ENCODE results near the gene TP73.

The TP73 gene

DNA sequence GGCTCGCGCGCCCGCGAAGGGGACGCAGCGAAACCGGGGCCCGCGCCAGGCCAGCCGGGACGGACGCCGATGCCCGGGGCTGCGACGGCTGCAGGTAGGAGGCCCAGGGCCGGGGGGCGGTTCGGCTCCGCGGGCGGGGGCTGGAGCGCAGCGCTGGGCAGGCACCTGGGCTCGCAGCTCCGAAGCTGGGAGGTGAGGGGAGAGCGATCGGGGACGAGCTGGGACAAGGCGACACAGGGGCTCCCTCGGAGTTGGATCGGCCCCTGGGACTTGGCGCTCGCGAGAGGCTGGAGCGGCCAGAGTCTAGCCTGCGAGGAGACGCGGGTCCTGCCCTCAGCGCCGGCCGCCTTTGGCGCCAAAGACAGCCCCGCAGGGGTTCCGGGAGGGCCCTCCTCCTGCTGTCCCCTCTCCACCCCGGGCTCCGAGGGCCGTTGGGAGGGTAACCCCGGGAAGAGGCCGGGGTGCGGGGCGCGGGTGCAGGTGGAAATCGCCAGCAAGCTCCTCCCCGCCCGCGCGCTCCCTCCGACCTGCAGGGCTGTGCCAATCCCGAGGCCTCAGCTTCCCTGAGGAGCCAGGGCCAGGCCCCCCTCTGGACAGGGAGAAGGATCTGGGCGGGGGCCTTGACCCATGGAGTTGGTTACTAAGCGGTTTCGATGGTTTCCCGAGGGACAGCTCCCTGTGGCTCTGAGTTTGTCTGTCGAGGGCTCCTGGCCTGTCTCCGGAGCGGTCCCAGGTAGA lies 401 bp downstream of the TP73 start:
- no peak for DNase-seq (ENCODE audit: low read depth, low spot score)

DNA sequence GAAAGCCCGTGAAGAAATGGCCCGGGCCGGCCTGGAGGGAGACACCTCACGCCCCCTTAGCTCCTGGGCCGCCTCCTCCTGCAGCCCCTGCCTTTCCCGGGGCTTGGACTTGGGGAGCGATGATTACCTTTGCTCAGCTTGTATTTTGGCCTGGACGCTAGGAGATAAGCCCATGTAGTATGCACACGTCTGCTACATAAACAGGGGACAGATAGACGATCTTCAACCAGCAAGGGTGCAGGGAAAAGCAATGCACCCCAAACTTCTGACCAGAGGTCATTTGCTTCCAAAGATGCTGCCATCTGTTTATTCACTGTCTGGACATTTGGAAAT lies 936 bp downstream of the TP73 start:
- DNase-seq (ENCODE audit: low read depth, low spot score) = no peak

DNA sequence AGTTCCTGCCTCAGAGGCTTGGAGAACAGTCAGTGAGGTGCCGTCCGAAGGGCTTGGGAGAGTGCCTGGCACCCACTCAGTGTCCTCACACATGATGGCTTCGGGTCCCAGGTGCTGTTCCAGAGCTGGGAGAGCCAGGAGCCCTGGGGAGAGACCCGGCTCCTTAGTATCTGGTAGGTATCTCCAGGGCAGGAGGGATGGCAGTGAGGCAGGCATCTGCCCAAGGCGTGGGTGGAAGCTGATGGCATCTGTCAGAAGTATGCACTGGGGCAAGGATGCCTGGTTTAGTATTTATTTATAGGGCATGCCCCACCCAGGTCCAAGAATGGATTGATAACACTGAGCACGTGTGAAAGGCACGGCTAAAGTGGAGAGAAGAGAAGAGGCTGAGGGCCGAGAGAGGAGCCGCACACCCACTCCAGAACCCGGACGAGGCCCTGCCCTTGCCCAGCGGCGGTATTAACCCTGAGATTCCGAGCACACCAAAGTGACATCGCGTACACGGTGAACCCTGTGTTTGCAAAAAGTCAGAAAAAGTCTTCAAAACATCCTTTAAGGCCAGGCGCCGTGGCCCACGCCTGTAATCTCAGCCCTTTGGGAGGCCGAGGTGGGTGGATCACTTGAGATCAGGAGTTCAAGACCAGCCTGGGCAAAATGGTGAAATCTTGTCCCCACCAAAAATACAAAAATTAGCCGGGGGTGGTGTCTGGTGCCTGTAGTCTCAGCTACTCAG lies 2.4 kb downstream of the TP73 start:
- DNase-seq (ENCODE audit: low read depth, low spot score) = no peak

DNA sequence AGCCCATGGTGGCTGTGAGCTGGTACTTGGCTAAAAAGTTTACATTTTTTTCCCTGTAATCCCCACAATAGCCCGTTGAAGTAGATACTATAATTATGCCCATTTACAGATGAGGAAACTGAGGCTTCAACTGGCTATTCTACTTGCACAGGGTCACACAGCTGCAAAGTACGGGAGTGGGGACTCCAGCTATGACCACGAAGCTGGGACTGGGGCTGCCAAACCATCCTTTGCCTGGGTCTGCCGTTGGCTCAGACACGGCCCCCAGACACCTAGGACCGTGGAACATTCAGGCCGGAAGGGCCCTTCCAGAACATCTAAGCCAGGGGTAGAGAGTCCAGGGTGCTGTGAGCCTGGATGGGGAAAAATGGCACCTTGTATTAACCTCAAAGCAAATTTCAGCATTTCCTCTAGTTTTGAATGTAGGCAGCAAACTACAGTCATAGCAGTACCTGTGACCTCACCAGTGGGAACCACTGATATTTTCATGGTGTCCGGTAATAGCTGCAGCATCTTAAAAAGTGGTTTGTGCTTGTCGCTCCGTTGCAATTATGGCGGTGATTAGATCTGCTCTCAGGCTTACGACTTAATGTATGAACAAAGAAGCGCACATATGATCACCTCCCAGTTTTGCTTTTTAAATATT lies 4.3 kb downstream of the TP73 start:
- DNase-seq (ENCODE audit: low read depth, low spot score) = no peak

DNA sequence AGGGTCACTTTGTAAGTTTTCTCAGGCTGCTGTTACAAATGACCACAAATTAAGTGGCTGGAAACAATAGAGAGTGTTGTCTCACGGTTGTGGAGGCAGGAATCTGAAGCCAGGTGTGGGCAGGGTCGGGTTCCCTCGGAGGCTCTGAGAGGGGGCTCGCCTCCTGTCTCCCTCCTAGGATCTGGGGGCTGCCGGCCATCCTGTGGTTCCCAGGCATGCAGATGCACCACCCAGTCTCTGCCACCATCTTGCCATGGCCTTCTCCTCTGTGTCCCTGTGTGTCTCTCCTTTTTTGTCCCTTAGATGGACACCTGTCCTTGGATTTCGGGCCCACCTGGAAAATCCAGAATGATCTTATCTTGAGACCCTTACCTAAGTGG lies 4.8 kb downstream of the TP73 start:
- no peak for DNase-seq (ENCODE audit: low read depth, low spot score)

DNA sequence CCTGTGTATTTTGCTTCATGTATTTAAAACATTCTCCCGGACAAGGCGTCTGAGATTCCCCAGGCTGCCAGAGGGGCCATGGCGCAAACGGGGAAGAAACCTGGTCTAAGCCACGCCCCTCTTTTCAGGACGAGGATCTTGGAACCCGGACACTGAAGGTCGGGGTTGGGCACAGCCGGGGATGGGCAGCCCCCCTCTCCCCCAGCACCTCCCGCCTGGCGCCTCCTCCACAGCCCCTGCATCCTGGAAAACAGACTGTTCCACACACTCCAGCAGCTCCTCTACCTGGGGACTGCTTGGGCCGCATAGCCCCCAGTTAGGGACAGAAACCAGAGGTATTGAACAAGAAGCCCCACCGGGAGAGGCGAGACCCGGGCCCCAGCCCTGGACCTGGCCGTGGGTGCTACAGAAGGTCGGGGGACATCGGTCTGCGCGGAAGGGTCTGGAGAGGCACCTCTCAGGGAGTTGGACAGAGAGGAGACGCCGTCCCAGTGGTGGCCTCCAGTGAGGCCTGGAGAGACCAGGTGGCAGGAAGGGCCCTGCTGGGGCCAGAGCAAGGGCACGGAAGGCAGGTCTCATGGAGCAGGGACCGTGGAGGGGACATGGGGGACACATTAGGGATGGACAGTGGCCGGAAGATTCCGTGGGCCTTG lies 5.4 kb downstream of the TP73 start:
- no peak for DNase-seq (ENCODE audit: low read depth, low spot score)

DNA sequence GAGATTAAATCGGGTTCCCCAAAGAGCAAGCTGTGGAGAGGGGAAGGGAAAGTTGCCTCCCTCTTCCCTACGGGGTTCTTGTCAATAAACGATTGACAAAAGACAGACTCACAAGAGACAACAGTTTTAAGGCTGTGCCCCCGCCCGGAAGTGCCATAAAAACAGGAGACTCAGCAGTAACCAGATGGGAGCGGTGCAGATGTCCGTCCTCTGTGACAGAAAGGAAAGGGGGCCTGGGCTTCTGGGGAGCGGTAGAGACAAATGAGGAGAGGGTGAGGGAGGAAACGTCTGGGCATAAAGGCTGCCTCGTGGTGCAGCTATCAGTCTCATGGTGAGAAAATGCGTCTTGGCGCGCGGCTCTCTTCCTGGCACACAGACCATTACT lies 5.9 kb downstream of the TP73 start:
- no peak for DNase-seq (ENCODE audit: low read depth, low spot score)

DNA sequence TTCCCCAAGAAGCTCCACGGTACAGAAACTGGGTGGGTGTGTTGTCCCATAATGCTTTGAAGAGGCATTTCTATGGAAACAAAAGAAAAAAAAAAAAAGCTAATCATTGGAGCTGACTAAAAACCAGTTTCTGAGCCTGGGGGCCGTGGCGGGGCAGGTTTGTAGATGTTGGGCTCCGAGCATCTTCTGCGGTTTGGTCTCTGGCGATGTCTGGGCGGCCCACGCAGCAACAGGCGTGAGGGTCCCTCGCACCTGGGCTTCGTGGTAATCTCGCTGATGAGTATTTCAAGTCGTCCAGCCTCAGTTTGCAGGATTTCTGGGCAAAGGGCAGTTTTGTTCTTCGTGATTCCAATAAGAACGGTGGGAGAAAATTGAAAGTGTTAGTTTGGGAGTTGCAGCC lies 6.8 kb downstream of the TP73 start:
- no peak for DNase-seq (ENCODE audit: low read depth, low spot score)

DNA sequence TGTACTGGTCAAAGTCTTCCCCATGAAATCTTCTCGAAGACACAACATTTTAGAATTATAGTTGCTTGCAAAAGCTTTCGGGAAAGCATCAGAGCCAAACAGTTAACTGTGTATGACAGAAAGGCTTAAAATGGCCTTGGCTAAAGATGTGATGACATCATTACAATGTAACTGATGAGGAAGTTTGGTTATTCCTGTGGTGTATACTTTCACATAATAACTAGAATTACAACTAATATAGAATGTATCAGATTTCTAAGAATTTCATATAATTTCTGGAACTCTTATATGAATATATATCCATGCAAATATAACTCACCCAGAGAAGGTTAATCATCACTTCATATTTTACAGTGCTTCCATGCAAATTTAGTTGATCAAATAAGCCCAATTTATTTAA lies 8.4 kb downstream of the TP73 start:
- DNase-seq (ENCODE audit: low read depth, low spot score) = no peak

DNA sequence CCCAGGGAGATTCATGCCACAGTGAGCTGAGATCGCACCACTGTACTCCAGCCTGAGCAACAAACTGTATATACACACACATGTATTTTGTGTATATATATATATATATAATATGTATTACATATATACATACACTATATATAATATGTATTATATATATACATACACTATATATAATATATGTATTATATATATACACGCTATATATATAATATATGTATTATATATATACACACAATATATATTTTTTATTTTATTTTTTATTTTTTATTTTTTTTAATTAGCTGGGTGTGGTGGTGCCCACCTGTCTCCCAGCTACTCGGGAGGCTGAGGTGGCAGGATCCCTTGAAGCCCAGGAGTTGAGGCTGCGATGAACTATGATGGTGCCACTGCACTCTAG lies 9.3 kb downstream of the TP73 start:
- no peak for DNase-seq (ENCODE audit: low read depth, low spot score)

DNA sequence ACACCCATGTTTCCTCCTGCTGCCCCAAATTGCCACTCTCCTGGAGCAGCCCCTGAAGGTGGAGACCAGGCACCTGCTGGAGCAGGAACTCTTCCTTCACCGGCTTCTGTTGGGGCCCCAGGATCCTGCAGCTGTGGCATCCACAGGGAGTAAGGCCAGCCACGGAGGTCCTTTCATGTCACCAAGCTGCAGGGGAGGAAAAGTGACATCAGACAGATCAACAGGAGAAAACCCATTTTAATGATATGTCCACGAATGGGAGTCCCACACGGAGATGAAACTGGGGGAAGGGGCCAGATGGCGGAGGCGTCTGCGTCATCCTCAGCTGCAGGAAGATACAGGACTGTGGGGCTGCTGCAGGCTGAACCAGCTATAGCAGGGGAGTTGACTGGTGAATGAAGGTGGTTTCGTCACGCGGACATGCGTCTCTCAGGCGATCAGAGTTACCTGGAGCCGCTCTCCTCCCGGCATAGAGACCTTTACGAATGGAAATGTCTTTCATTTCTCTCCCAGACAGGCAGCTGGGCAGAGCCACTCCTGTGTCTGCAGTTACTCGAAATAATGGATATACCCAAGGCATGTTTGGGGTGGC lies 9.9 kb downstream of the TP73 start:
- DNase-seq (ENCODE audit: low read depth, low spot score) = no peak

DNA sequence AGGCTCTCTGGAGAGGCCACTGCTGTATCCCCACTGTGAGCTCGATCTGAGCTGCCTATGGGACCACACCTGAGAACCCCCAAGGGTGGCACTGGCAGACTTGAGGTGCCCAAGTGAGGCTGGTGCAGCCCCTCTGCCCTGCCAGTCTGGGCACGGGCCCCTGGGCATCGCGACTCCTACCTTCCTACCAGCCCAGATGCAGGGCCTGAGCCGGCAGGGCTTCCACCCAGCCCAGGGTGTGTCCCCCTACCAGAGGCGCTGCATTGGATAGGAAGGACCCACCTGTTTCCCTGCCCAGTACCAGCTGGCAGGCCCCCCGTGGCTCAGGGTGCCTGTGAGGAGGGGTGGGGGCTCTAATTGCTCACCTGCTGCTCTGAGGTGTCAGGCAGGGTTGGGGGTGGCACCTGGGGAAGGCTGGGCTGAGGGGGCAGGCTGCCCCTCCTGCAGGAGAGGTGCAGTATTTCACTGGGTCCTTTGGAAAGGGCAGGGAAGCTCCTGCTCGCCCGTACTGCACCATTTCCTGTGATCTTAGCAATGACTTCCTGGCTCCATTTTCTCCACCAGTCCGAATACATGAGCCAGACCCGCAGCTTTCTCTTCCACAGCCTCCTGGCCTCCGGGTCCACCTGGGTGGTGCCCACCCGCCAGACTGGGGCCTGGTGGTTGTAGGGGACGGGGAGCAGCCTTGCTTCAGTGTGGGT lies 11.8 kb downstream of the TP73 start:
- DNase-seq (ENCODE audit: low read depth, low spot score) = no peak

DNA sequence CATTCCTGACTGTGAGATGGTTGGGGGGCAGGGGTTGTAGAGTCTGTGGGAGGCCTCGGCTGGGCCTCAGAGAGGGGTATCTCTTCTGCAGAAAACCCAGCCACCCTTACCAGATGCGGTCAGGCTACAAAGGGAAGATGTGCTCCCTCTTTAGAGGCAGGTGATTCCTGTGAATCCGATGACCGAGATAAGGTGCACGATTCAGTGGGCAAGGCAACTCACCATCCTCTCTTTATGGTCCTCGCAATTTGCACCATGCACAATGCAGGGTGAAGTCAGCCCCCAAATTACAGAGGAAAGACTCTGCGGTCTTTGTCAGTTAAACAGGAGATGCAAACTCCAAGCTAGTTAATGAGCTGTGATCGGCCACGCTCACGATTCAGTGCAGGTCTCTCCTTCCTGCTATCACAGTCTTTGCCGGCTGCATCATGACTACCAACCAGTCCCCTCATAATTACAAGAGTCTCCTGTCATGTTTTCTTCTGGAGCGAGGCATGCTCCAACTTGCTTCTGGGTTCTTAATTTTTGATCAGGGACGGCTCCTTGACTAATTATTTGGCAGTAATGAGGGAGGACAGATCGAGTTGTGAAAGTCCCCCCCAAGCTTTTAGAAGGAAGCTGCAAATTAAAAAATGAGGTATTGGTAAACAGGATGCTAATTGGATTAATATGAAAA lies 12.5 kb downstream of the TP73 start:
- DNase-seq (ENCODE audit: low read depth, low spot score) = no peak

DNA sequence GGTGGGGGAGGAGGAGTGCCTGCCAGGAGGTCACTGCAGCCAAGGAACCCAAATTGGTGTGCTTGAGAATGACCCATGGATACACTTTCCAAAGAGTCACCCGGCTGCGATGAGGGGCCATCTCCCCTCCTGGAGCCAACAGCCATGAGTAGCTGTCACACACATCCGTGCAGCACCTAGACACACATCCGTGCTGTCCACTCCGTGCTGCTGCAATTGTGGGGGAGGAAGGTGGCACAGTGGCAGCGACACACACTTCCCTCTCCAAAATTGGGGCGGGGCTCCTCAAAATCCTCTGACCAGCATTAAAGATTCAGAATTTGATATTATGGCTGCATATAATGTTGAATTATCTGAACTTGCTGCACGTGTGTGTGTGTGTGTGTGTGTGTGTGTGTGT lies 15.8 kb downstream of the TP73 start:
- DNase-seq (ENCODE audit: low read depth, low spot score) = no peak

DNA sequence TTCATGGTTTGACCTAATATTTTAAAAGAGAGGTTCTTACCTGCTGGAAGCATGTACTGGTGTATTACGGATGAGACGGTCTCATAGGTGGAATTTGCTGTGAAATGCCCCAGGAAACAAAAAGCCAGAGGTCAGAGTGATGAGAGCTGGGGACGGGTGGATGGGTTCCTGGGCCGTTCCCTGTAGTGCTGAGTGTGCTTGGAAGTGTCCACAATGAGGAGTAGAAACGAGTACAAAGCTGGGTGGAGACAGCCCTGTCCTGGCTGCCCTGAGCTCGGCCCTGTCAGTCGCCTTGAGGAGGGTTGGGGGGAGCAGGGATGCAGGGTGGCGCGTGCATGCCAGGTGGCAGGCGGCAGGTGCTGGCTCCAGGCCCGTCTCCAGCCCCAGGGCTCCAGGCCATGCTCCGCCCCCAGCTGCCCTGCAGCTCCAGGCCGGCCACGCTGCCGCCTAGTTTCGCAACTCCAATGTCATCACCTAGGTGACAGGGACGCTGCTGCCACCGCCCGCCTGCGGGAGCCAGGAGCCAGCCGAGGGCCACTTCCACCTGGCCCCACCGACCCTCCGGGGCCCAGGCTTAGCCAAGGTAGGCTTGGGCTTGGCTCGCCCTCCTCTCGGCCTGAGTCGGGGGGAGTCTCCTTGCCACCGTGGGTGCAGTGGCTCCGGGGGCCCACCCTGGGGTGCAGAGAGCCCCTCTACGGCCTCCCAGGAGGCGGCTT lies 16.4 kb downstream of the TP73 start:
- DNase-seq (ENCODE audit: low read depth, low spot score) = no peak

DNA sequence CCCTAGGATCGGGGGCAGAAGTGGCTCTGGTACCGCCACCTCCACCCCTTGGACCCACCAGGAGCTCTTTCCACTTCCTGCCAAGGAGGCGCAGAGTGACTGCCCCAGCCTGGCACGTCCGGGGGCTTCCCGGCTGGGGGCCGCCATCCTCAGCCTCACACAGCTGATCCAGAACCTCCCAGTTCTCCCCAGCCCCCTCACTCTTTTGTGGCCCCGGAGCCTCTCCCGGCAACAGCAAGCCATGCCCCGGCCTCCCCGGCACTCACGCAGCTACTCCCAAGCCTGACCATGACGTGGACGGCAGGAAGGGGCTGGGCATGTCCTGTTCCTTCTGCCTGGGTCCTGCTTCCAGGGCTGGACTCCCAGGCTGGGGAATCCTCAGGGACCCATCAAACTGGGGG lies 17.1 kb downstream of the TP73 start:
- DNase-seq (ENCODE audit: low read depth, low spot score) = no peak

DNA sequence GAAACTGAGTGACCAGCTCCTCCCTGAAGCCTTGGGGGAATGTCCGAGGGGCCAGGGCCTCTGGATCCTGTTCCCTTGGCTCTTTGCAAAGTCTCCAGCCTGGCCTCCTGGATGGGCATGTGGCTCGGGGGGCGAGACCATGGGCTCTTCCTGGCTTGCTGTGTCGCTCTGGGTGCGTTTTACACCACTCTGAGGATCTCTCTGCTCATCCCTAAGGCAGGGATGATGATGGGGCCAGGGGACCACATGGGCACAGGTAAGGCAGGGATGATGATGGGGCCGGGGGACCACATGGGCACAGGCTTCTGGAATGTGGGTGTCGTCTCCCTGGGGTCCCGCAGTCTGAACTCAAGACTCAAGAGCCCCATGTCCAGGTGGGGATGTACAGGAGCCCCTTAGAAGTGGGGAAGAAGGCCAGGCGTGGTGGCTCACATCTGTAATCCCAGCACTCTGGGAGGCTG lies 17.7 kb downstream of the TP73 start:
- DNase-seq (ENCODE audit: low read depth, low spot score) = no peak

DNA sequence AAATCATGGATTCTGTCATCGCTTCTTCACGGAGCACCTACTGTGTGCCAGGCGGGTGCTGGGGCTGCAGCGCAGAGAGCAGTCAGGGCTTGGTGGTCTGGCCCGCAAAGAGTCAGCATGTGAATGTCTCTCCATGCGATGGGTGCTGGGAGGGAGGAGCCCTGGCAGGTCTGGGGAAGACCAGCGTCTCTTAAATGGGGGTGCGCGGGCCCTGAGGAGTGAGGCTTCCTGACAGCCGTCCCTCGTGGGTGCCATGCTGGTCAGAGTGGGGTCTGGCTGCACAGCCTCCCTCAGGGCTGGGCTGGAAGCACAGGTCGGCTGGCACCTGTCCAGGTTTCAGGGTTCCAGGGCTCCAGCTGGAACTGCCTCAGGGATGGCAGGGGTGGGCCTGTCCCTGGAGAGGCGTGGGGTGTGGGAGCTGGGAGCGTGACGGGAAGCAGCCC lies 18.5 kb downstream of the TP73 start:
- DNase-seq (ENCODE audit: low read depth, low spot score) = no peak

DNA sequence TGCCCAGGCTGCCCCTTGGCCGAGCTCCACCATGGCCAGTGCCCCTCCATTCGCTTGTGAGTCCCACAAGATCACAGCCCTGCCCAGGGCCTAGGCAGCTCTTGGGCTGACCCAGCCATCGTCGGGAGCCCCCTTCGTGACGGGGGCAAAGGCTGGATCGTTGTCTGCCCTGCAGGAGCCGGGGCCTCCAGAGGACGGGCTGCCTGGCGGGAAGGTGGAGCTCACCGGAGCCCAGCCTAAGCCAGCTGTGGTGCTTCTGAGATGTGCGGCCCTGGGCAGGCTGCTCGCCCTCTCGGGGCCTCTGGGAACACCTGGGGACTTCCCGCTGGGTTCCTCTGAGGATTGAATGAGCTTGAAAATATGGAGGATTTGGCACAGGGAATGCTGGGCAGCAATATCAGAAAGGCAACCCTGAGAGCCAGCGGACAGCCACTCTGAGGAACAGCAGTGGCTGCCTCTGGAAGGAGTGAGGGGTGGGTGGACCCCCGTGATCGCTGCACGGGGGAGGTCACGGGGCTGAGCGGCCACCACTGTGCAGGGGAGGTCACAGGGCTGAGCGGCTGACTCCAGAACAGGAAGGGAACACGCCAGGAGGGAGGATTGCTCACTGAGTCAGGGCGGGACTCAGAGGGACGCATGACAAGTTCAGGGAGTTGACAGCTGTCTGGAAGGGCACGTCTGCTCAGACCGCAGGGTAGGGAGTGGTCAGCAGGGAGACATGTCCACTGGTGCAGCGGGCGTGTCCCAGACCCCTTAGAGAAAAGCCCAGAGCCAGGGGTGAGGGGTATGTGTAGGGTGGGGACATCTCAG lies 19.3 kb downstream of the TP73 start:
- DNase-seq (ENCODE audit: low read depth, low spot score) = no peak

Measured in brain pericyte (primary cell).